AG09309 (cell line): ENCODE results near the gene NEK9.

ENCODE experiments used
- DNase-seq: peaks from one replicate; pipeline ENCODE4 v3.0.0-alpha.2; 2010; ENCODE audit warnings: low read depth
- H3K4me3 ChIP-seq: 2 replicates; pipeline ENCODE4 v1.5.1; 2011; ENCODE audit warnings: mild to moderate bottlenecking, low read depth, low read length, moderate library complexity; ENCODE audit not compliant: control insufficient read depth
- CTCF ChIP-seq: IDR thresholded peaks from 2 replicates; pipeline ENCODE4 v1.5.1; 2011; ENCODE audit warnings: mild to moderate bottlenecking, low read depth, low read length, inconsistent platforms; ENCODE audit not compliant: insufficient read depth, control insufficient read depth; ENCODE audit errors: missing control alignments

NEK9 gene

GRCh38 chr14:75054421-75054820 lies 72.4 kb downstream of the NEK9 start:
- no peak overlapping the region for H3K4me3 ChIP-seq
- no peak for DNase-seq

GRCh38 chr14:75053396-75054291 lies 73.2 kb downstream of the NEK9 start:
- no peak overlapping the region for H3K4me3 ChIP-seq
- peak; percentile 68 for DNase-seq
- TF ChIP-seq CTCF: no peak

More at GRCh38 chr14:75054421-75054820, 72.4 kb downstream of the NEK9 start:
- no peak for TF ChIP-seq CTCF

GRCh38 chr14:75051556-75051899 lies 75.3 kb downstream of the NEK9 start:
- no peak for DNase-seq
- TF ChIP-seq CTCF: no peak
- peak overlapping the region; percentile 14 for H3K4me3 ChIP-seq

GRCh38 chr14:75050852-75051555 lies 75.8 kb downstream of the NEK9 start, which contains the start of gene MLH3:
Gene MLH3, minus strand, starts transcription at chr14:75051467. Its CDS starts 1,812 bp downstream, at chr14:75049655.
- DNase-seq: no peak
- H3K4me3 ChIP-seq: peak within 1 kb of the TSS; percentile 14
- TF ChIP-seq CTCF: no peak

GRCh38 chr14:75049731-75050201 lies 77.1 kb downstream of the NEK9 start:
- no peak overlapping the region for H3K4me3 ChIP-seq
- TF ChIP-seq CTCF: no peak
- peak; percentile 64 for DNase-seq

GRCh38 chr14:75049136-75049535 lies 77.7 kb downstream of the NEK9 start:
- no peak for TF ChIP-seq CTCF
- DNase-seq: no peak
- no peak overlapping the region for H3K4me3 ChIP-seq
